HG02763 (cell line): ENCODE results near the gene COPS7A.
"Not testable (repeated sequence)": the region's sequence is repeated elsewhere in the genome, so short reads cannot be mapped to it uniquely, and the experiment has no call there.

Experiments used
- ATAC-seq: cut with Tn5 transposase; IDR thresholded peaks from one replicate; pipeline ENCODE4 v1.9.1; 2021; ENCODE audit warnings: mild to moderate bottlenecking, moderate library complexity; ENCODE audit not compliant: unreplicated experiment

COPS7A gene

GRCh38 chr12:6701078-6701768, 22.6 kb upstream of the COPS7A start:
- ATAC-seq = no peak

DNA sequence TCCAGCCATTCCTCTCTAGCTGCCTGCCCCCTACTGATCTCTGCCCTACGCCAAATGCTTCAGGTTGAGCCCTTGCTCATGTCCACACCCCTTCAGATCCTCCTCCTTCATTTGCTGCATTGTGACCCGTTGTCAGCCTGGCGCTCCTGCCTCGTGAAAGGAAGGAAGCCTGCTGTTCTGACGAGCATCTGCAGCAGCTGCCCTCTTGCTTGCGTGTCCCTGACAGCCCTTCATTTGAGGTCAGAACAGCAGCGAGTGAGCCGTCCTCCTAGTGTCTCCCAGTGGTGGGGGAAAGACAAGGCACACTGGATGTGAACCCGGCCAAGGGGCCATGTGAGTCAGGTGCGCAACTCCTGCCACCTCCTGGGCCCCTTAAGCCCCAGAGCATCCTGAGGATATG, 20.2 kb upstream of the COPS7A start:
- ATAC-seq = no peak

DNA sequence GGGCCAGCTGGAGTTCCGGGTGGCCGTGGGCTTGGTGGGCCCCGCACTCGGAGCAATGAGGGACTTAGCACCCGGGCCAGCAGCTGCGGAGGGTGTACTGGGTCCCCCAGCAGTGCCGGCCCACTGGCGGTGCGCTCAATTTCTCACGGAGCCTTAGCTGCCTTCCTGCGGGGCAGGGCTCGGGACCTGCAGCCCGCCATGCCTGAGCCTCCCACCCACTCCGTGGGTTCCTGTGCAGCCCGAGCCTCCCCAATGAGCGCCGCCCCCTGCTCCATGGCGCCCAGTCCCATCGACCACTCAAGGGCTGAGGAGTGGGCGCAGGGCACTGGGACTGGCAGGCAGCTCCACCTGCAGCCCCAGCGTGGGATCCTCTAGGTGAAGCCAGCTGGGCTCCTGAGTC, 15.5 kb upstream of the COPS7A start:
- not testable (repeated sequence) for ATAC-seq

DNA sequence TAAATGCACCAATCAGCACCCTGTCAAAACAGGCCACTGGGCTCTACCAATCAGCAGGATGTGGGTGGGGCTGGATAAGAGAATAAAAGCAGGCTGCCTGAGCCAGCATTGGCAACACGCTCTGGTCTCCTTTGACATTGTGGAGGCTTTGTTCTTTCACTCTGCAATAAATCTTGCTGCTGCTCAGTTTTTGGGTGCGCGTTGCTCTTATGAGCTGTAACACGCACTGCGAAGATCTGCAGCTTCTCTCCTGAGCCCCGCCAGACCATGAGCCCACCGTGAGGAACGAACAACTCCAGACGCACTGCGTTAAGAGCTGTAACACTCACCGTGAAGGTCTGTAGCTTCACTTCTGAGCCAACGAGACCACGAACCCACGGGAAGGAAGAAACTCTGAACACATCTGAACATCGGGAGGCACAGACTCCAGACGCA, 14.9 kb upstream of the COPS7A start:
- ATAC-seq = no peak

- ATAC-seq = not testable (repeated sequence)
Observed at GRCh38 chr12:6716031-6716873, 7.6 kb upstream of the COPS7A start.

DNA sequence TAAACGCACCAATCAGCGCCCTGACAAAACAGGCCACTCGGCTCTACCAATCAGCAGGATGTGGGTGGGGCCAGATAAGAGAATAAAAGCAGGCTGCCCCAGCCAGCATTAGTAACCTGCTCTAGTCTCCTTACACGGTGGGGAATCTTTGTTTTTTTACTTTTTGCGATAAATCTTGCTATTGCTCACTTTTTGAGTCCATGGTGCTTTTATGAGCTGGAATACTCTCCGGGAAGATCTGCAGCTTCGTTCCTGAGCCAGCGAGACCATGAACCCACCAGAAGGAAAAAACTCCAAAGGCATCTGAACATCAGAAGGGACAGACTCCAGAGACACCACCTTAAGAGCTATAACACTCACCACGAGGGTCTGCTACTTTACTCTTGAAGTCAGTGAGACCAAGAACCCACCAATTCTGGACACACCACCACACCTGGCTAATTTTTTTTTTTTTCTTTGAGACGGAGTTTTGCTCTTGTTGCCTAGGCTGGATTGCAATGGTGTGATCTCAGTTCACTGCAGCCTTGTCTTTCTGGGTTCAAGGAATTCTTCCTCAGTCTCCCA, 6.9 kb upstream of the COPS7A start:
- no peak for ATAC-seq

DNA sequence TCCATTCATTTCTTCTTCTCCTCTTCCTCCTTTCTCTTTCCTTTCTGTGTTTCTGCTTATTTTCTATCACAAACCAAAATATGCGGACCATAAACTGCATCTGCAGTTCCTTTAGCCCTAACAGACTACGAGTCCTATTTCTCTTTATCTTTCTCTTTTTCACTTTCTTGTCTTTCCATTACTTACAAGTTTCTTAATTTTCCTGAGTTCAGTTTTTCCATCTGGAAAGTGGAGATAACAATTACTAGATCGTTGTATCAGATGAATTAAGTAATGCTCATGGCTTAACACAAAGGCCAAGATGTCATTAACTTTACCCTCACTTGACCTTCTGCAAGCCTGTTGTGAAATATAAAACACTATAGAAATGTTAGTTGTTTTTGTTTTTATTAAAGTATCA, 983 bp upstream of the COPS7A start:
- no peak for ATAC-seq

DNA sequence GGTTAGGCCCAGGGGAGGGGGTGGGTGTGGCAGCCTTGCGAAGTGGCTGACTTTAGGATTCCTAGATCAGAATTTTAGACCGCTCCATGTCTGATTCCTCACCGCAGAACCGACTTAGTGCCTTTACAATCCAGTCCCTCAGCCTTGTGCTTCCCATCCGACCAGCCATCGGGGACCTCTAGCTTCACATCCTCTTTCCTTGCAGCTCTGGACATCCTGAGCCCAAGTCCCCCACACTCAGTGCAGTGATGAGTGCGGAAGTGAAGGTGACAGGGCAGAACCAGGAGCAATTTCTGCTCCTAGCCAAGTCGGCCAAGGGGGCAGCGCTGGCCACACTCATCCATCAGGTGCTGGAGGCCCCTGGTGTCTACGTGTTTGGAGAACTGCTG, 557 bp downstream of the COPS7A start:
- ATAC-seq = peak; percentile 5

GRCh38 chr12:6725350-6725749, 1.5 kb downstream of the COPS7A start:
- no peak for ATAC-seq

DNA sequence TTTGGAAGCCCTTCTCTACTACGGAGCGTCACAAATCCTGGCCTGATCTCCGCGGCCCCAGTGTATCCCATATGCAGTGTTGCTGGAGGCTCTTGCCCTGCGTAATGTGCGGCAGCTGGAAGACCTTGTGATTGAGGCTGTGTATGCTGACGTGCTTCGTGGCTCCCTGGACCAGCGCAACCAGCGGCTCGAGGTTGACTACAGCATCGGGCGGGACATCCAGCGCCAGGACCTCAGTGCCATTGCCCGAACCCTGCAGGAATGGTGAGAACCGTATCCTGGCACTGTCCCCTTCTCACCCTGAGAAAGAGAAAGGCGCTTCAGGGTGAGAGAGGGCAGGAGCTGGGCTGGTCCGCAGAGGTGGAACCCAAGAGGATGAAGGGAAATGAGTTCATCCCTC, 5.3 kb downstream of the COPS7A start:
- ATAC-seq = no peak

DNA sequence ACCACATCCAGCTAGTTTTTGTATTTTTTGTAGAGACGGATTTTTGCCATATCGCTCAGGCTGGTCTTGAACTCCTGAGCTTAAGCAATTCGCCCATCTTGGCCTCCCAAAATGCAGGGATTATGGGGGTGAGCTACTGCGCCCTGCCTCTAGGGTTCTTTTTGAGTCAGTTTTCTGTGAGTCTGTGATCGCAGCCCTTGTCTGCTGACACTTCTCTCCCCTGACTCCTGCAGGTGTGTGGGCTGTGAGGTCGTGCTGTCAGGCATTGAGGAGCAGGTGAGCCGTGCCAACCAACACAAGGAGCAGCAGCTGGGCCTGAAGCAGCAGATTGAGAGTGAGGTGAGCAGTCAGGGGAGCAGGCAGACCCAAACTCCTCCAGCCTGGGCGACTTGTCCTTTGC, 6.3 kb downstream of the COPS7A start:
- ATAC-seq = no peak

GRCh38 chr12:6734506-6735387, 10.9 kb downstream of the COPS7A start:
- no peak for ATAC-seq

GRCh38 chr12:6735448-6736191, 11.8 kb downstream of the COPS7A start:
- no peak for ATAC-seq

DNA sequence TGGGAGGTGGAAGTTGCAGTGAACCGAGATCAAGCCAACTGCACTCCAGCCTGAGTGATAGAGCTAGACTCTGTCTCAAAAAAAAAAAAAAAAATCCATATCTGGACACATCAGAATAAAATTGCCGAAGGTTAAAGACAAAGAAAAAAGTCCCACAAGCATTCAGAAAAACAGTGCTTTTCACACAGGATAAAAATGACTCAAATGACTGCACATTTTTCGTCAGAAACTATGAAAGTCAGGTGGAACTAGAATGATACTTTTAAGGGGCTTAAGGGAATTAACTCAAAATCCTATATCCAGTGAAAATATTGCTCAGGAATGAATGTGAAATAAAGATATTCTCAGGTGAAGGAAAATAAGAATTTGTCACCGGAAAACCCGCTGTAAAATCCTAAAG, 12.9 kb downstream of the COPS7A start:
- no peak for ATAC-seq

DNA sequence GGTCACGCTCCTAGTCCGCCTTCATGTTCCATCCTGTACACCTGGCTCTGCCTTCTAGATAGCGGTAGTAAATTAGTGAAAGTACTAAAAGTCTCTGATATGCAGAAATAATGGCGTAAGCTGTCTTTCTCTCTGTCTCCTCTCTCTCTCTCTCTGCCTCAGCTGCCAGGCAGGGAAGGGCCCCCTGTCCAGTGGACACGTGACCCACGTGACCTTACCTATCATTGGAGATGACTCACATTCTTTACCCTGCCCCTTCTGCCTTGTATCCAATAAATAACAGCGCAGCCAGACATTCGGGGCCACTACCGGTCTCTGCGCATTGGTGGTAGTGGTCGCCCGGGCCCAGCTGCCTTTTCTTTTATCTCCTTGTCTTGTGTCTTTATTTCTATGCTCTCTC, 18.2 kb downstream of the COPS7A start:
- ATAC-seq = not testable (repeated sequence)

GRCh38 chr12:6742834-6743233, 19.0 kb downstream of the COPS7A start:
- no peak for ATAC-seq

GRCh38 chr12:6743300-6743699, 19.5 kb downstream of the COPS7A start:
- ATAC-seq = not testable (repeated sequence)

GRCh38 chr12:6745741-6746525, 22.1 kb downstream of the COPS7A start:
- no peak for ATAC-seq

DNA sequence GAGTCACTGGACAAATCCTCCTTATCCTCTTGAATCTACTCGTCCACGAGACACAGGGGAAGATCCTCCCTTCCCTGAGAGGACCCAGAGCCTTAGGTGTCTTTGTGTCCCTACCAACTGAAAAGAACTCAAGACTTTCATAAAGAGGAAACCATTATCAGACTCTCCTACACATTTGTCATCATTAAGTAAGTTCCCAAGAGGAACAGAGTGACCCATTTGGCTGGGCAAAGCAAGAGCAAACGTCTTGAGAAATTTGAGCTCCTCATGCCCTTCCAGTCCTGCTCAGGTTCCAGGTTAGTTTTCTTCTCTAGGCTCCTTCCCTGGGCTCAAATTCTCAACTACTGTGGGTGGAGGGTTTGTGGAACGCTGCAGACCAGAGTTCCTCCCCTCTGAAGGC, 23.4 kb downstream of the COPS7A start:
- ATAC-seq = no peak

- no peak for ATAC-seq
Observed at GRCh38 chr12:6748761-6749160, 24.9 kb downstream of the COPS7A start.
